Measurements from ENCODE around the gene LDB2. TPM values are rescaled to one million over a fixed set of nuclear protein-coding genes. Genes with fewer than 3 reads are reported as not detected.

LDB2 gene
- total and polyA plus RNA-seq, 11 donors = 9.5 to 38.7 (median 26.3) TPM

GRCh38 chr4:16715482-16715881 is 183.0 kb downstream of the LDB2 start:
- no peak for ATAC-seq
- 92 to 93% (median 92%) methylated on average over 2 of the region's 2 CpGs for WGBS, 4 donors

GRCh38 chr4:16714191-16714590 is 184.3 kb downstream of the LDB2 start:
- H3K27me3 ChIP-seq = no peaks in the 10 kb centered on the region
- H3K9me3 ChIP-seq = no peaks in the 10 kb centered on the region
- WGBS, 4 donors = 81 to 90% (median 85%) methylated on average over 1 of the region's 1 CpG
- ATAC-seq (no peak), DNase-seq (no peak)
- no peak overlapping the region for H3K4me3 ChIP-seq
- no peak overlapping the region for H3K27ac ChIP-seq
- intact Hi-C loops (cut with DNase I) = no loop called here
- no peaks in the 10 kb centered on the region for H3K36me3 ChIP-seq
- TF ChIP-seq CTCF (IDR thresholded peaks at IDR 0.05) = no peak
- no peak for TF ChIP-seq POLR2A (IDR thresholded peaks at IDR 0.05)
- peaks cover 0 to 6% (median 0%) of the 10 kb centered on the region in 12 donors for H3K4me1 ChIP-seq

More at GRCh38 chr4:16715482-16715881, 183.0 kb downstream of the LDB2 start:
- Histone ChIP-seq H3K27me3 (no peaks in the 10 kb centered on the region), H3K4me3 (no peak overlapping the region), H3K27ac (no peak overlapping the region), H3K4me1 (peaks cover 0 to 6% (median 0%) of the 10 kb centered on the region in 12 donors), H3K36me3 (no peaks in the 10 kb centered on the region), H3K9me3 (no peaks in the 10 kb centered on the region)
- DNase-seq = no peak
- TF ChIP-seq POLR2A (IDR thresholded peaks at IDR 0.05) (no peak), CTCF (IDR thresholded peaks at IDR 0.05) (no peak)
- intact Hi-C loops (cut with DNase I) = no loop called here

GRCh38 chr4:16713696-16714095 is 184.7 kb downstream of the LDB2 start:
- Histone ChIP-seq H3K27ac (no peak overlapping the region), H3K9me3 (no peaks in the 10 kb centered on the region), H3K36me3 (no peaks in the 10 kb centered on the region), H3K27me3 (no peaks in the 10 kb centered on the region), H3K4me1 (peaks cover 0 to 6% (median 0%) of the 10 kb centered on the region in 12 donors), H3K4me3 (no peak overlapping the region)
- 65 to 68% (median 68%) methylated on average over 3 of the region's 3 CpGs for WGBS, 4 donors
- ATAC-seq (no peak), DNase-seq (no peak)
- TF ChIP-seq CTCF (IDR thresholded peaks at IDR 0.05) = no peak
- no peak for TF ChIP-seq POLR2A (IDR thresholded peaks at IDR 0.05)
- intact Hi-C loops (cut with DNase I) = no loop called here

GRCh38 chr4:16713271-16713670 is 185.2 kb downstream of the LDB2 start:
- ATAC-seq = no peak

More at GRCh38 chr4:16713271-16713670, 185.2 kb downstream of the LDB2 start:
- Histone ChIP-seq H3K27me3 (no peaks in the 10 kb centered on the region), H3K27ac (no peak overlapping the region), H3K4me3 (no peak overlapping the region), H3K9me3 (no peaks in the 10 kb centered on the region), H3K4me1 (peaks cover 0 to 6% (median 0%) of the 10 kb centered on the region in 12 donors), H3K36me3 (no peaks in the 10 kb centered on the region)
- no peak for DNase-seq
- intact Hi-C loops (cut with DNase I) = no loop called here
- TF ChIP-seq CTCF (IDR thresholded peaks at IDR 0.05) = no peak
- no peak for TF ChIP-seq POLR2A (IDR thresholded peaks at IDR 0.05)

All from heart left ventricle (tissue), 16 donors.